Retina (tissue), 1 donor: ENCODE results near the gene ZBTB34.
A peak's percentile ranks its signal among the peaks of the same experiment; 100 is the strongest.

ENCODE experiments used
- DNase-seq: peaks from one replicate; pipeline ENCODE4 v3.0.0-alpha.2; 2016

Gene ZBTB34

DNA sequence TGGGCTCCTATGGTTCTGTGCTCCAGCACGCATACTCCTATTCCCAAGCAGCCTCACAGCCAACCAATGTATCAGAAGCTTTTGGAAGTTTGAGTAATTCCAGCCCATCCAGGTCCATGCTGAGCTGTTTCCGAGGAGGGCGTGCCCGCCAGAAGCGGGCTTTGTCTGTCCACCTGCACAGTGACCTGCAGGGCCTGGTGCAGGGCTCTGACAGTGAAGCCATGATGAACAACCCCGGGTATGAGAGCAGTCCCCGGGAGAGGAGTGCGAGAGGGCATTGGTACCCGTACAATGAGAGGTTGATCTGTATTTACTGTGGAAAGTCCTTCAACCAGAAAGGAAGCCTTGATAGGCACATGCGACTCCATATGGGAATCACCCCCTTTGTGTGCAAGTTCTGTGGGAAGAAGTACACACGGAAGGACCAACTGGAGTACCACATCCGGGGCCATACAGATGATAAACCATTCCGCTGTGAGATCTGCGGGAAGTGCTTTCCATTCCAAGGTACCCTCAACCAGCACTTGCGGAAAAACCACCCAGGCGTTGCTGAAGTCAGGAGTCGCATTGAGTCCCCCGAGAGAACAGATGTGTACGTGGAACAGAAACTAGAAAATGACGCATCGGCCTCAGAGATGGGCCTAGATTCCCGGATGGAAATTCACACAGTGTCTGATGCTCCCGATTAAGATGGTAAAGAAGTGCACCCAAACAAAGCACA lies 19.9 kb downstream of the ZBTB34 start:
- DNase-seq, result no peak

- no peak for DNase-seq
Observed at GRCh38 chr9:126880947-126881332, 20.5 kb downstream of the ZBTB34 start.

GRCh38 chr9:126882746-126883145 lies 22.3 kb downstream of the ZBTB34 start:
- no peak for DNase-seq

- DNase-seq, result peak; percentile 29
Observed at GRCh38 chr9:126883636-126884035, 23.2 kb downstream of the ZBTB34 start.

GRCh38 chr9:126885131-126885641 lies 24.7 kb downstream of the ZBTB34 start:
- DNase-seq, result no peak

DNA sequence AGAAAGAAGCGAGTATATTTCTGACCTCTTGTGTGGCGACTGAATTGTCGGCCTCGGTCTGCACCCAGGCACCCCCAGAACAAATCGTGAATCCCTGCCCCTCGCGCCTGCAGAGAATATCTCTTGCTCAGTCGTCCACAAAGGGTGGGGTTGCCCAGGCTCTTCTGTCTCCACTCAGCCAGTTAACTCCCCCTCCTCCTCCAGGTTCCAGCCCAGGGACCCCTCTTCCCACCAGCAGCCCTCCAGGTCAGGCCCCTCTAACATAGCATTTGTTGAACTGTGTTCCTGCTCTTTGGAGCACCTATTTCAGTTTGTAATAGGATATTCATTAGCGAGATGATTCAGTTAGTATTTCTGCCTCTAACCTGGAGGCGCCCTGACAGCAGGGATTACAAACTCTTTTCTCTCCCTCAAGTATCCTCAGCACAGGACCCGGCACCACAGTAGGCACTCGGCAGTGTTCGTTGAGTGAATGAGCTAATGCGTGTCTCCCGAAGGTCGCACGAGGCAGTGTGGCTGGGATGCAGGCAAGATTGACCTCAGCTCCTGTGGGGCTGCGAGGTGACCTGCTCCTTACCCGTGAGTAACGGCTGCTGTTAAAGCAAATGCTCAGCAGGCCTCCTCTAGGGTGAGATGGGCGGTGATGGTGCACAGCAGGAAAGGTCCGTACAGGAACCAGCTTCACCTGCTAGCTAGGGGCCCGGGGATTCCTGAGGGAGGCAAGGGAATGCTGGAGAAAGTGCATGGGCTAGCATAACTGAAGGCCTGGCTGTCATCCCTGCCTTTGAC lies 25.8 kb downstream of the ZBTB34 start:
- peak; percentile 41 for DNase-seq

GRCh38 chr9:126886897-126887296 lies 26.5 kb downstream of the ZBTB34 start:
- DNase-seq, result no peak

DNA sequence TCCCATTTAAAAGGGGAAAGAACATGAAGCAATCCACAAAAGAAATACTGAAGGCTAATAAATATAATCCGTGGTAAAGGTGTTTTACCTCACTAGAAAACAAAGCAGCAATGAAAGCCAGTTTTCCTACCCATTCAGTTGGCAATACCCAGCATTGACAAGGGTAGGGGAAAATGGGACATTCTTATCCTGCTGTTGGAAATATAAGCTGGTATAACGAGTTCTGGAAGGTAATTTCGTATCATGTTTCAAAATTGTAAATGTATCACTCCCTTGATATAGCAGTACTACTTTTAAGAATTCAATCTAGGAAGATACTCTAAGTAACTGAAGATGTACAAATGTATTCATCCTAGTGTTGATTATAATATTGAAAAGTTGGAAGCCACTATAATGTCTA lies 31.2 kb downstream of the ZBTB34 start:
- no peak for DNase-seq

GRCh38 chr9:126893079-126893478 lies 32.6 kb downstream of the ZBTB34 start:
- DNase-seq, result no peak

- DNase-seq, result no peak
Observed at GRCh38 chr9:126894052-126894603, 33.7 kb downstream of the ZBTB34 start.

DNA sequence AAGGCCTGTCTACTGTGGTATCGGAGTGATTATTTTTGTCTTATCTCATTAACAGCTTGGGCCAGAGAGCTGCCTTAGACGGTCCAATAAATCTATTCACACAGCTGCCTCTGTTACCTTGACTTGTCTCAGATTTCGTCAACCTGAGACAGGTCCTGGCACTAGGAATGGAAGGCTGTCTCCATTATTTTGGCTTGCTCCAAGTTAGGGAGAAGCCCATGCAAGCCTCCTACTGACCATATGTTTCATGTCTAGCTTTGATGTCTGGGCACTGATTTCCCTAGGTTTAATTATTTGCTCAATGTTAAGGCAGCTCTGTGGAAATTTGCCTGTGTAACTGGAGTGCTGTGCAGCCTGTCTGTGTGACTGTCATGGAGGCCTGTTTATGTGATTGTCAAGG lies 41.8 kb downstream of the ZBTB34 start:
- no peak for DNase-seq

GRCh38 chr9:126904586-126904985 lies 44.1 kb downstream of the ZBTB34 start:
- DNase-seq, result no peak

DNA sequence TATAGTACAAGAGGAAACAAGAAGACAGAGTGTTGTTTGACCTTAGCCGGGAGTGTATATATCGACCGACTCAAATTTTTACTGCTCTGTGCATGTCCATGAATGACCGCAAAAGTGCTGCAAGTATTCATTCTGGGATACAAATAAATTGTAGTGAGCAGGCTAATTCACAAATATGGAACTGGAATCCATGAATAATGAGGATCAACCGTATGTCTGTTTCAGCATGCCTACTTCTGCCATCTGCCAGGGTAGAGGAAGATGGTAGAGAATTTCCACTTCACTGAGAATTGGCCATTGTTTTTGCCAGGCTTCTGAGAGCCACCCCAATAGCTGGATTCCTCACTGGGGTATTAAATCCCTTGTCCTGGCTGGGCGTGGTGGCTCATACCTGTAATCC lies 45.7 kb downstream of the ZBTB34 start:
- DNase-seq, result no peak

DNA sequence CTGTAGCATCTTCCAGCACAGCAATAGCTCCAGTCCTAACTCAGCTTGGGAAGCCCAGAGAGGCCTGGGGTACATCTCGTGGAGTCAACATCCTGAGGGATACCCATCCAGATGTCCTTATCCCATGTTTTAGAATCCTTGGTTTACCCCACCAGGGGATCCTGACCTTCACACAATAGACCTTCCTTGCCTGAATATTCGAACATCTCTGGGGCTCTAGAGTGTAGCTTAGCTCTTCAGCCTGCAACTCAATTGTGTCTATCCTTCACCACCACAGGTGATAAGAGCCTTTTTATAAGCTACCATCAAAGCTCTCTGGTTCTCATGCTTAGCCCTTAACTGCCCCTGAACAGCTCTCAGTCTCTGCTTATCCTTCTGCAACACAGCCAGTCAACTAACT lies 46.6 kb downstream of the ZBTB34 start:
- no peak for DNase-seq

GRCh38 chr9:126914458-126915280 lies 54.2 kb downstream of the ZBTB34 start, which contains the start of gene RALGPS1:
TSS of gene RALGPS1 (plus strand) at chr9:126914782. CDS start at chr9:126962290, 47,508 bp downstream.
- DNase-seq, result peak; percentile 93

- peak; percentile 65 for DNase-seq
Observed at GRCh38 chr9:126915281-126915816, 54.9 kb downstream of the ZBTB34 start.

DNA sequence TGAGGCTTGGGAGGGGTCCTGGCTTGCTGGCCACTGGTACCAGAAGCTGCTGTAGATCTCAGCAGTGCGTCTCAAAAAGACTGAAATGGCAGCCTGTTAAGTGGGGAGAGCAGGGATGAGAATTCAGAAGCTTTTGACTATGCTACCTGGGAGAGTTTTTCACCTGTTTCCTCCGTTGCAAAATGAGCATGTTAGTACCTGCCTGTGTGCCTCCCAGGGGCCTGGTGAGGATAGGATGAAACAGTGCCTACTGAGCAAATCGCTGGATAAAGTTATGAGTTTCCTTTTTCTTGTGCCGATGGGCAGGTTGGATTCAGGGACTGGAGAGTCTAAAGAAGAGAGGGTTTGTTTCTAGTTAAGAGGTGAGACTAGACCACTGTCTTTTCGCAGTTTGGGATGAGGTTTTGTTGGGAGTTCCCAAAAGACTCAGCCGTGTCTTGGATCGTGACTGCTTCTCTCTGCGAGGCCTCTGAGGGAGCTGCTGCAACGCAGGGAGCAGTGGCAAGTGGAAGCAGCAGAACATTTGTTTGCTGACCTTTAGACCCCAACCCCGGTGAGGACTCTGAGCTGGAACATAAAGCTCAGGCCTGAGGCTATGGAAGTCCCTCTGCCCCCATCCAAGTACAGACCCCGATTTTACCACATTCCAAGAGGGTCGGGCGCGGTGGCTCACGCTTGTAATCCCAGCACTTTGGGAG lies 55.6 kb downstream of the ZBTB34 start:
- DNase-seq, result no peak

- no peak for DNase-seq
Observed at GRCh38 chr9:126916909-126917308, 56.5 kb downstream of the ZBTB34 start.

- no peak for DNase-seq
Observed at GRCh38 chr9:126919193-126919592, 58.8 kb downstream of the ZBTB34 start.

DNA sequence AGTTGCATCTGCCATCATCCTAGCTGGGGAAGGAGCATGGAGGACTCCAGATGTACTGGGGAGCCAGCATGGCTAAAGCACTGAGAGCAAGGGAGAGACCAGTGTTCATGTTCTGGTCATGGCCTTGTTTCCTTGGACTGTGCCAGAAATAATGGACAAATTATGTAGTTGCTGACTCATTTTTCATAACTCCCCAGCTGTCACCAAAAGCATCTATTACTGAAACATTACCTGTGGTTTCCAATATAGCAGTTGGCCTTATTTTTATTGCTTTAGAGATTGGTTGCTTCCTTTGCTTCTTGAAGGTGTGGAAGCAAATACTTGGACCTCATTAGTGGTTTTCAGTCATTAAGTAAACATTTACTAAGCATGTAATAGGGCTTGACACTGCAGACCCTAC lies 65.4 kb downstream of the ZBTB34 start:
- DNase-seq, result no peak

GRCh38 chr9:126926364-126926763 lies 65.9 kb downstream of the ZBTB34 start:
- no peak for DNase-seq

GRCh38 chr9:126927419-126927818 lies 67.0 kb downstream of the ZBTB34 start:
- no peak for DNase-seq
